H1 (cell line): ENCODE results near the gene FUBP3. TPM values are rescaled to one million over a fixed set of nuclear protein-coding genes. Genes with fewer than 3 reads are reported as not detected.
A peak's percentile ranks its signal among the peaks of the same experiment; 100 is the strongest.

Source experiments
- CTCF ChIA-PET: fragments of 300-600 bp; sonication (Branson Sonifier 250); formaldehyde crosslinking; loops from one replicate; lab custom pipeline; 2021; ENCODE audit not compliant: partially characterized antibody; lab: Charles Lee
- POLR2A ChIA-PET: fragments of 300-600 bp; sonication (Branson Sonifier 250); formaldehyde crosslinking; loops from one replicate; lab custom pipeline; 2021; ENCODE audit warnings: inconsistent platforms; ENCODE audit not compliant: partially characterized antibody; lab: Charles Lee
- DNase-seq, 2 experiments: peaks; one replicate each; pipeline versions ENCODE4 v3.0.0 to v3.0.0-alpha.2; 2010 to 2022; ENCODE audit warnings: low spot score in 2 of 2, low read depth in 1 of 2, mixed read lengths in 1 of 2
- FAIRE-seq: peaks from 2 replicates; lab custom pipeline; 2011; peaks lifted over from hg19 to GRCh38; lab: Jason Lieb, UNC
- H2AFZ ChIP-seq: 2 replicates; pipeline ENCODE4 v1.8.1; 2012; ENCODE audit warnings: low read length, inconsistent platforms
- H2AK5ac ChIP-seq: 2 replicates; pipeline ENCODE4 v1.6.1; 2013; ENCODE audit warnings: low read depth, low read length
- H2BK120ac ChIP-seq: replicated peaks from 2 replicates; pipeline ENCODE3; 2013; ENCODE audit warnings: low read depth, low read length, inconsistent platforms
- H2BK12ac ChIP-seq: 2 replicates; pipeline ENCODE4 v1.6.1; 2013; ENCODE audit warnings: low read depth, low read length
- H2BK15ac ChIP-seq: 2 replicates; pipeline ENCODE4 v1.6.1; 2013; ENCODE audit warnings: low read length
- H2BK20ac ChIP-seq: 2 replicates; pipeline ENCODE4 v1.6.1; 2013; ENCODE audit warnings: low read length
- H2BK5ac ChIP-seq: 2 replicates; pipeline ENCODE4 v1.6.1; 2013; ENCODE audit warnings: low read depth, low read length
- H3K14ac ChIP-seq: 2 replicates; pipeline ENCODE4 v1.6.1; 2013; ENCODE audit warnings: inconsistent platforms; ENCODE audit not compliant: insufficient read length
- H3K18ac ChIP-seq: 2 replicates; pipeline ENCODE4 v1.6.1; 2013; ENCODE audit warnings: low read length; ENCODE audit errors: extremely low read depth
- H3K23ac ChIP-seq: 2 replicates; pipeline ENCODE4 v1.6.1; 2013; ENCODE audit warnings: inconsistent platforms; ENCODE audit not compliant: insufficient read length
- H3K23me2 ChIP-seq: 2 replicates; pipeline ENCODE4 v1.6.1; 2013; ENCODE audit warnings: low read depth, low read length
- H3K27ac ChIP-seq: 2 replicates; pipeline ENCODE4 v1.6.1; 2011; ENCODE audit warnings: low read depth, low read length, inconsistent platforms
- H3K27me3 ChIP-seq, 4 experiments: replicated peaks in 1 of 4; 1 replicate in 1 of 4; 2 replicates in 3 of 4; pipeline versions ENCODE4 v1.6.1 to v1.8.1; 2011 to 2013; ENCODE audit warnings: low read length in 3 of 4, mild to moderate bottlenecking in 3 of 4, inconsistent platforms in 2 of 4, mixed read lengths in 2 of 4, moderate library complexity in 1 of 4; ENCODE audit not compliant: control insufficient read depth in 3 of 4, insufficient read depth in 3 of 4; ENCODE audit errors: extremely low read depth in 1 of 4
- H3K36me3 ChIP-seq, 4 experiments: 2 replicates each; pipeline versions ENCODE4 v1.6.1 to v1.8.1; 2011 to 2013; ENCODE audit warnings: mild to moderate bottlenecking in 4 of 4, low read length in 3 of 4, moderate library complexity in 2 of 4, control low read depth in 1 of 4, inconsistent platforms in 1 of 4; ENCODE audit not compliant: insufficient read depth in 4 of 4, control insufficient read depth in 2 of 4
- H3K4ac ChIP-seq: replicated peaks from 2 replicates; pipeline ENCODE3; 2013; ENCODE audit warnings: low read length, low read depth, mixed read lengths, inconsistent platforms; ENCODE audit not compliant: insufficient read length
- H3K4me1 ChIP-seq, 4 experiments: replicated peaks in 1 of 4; 1 replicate in 1 of 4; 2 replicates in 3 of 4; pipeline versions ENCODE4 v1.6.1 to v1.8.1; 2011 to 2013; ENCODE audit warnings: low read length in 3 of 4, inconsistent platforms in 2 of 4, mixed read lengths in 1 of 4; ENCODE audit not compliant: insufficient read depth in 4 of 4, control insufficient read depth in 3 of 4
- H3K4me2 ChIP-seq, 2 experiments: 2 replicates each; pipeline versions ENCODE4 v1.6.1 to v1.8.1; 2011 to 2013; ENCODE audit warnings: low read depth in 2 of 2, low read length in 2 of 2, control low read depth in 1 of 2, inconsistent platforms in 1 of 2, mild to moderate bottlenecking in 1 of 2; ENCODE audit not compliant: insufficient read depth in 1 of 2
- H3K4me3 ChIP-seq, 4 experiments: fragments of 200-600, 300-600 bp in 1 of 4; sonication (generic), shearing (Covaris generic), sonication (Bioruptor Twin) in 1 of 4; 2 replicates each; pipeline versions ENCODE4 v1.5.1 to v1.8.1; 2011 to 2016; ENCODE audit warnings: low read length in 4 of 4, low read depth in 3 of 4, control low read depth in 2 of 4, inconsistent platforms in 2 of 4, mild to moderate bottlenecking in 2 of 4, mixed read lengths in 1 of 4, moderate library complexity in 1 of 4; ENCODE audit not compliant: insufficient read depth in 2 of 4; ENCODE audit errors: extremely low read depth in 1 of 4
- H3K56ac ChIP-seq: replicated peaks from 2 replicates; pipeline ENCODE3; 2013; ENCODE audit warnings: low read depth, mild to moderate bottlenecking, mixed read lengths, low read length, inconsistent platforms; ENCODE audit not compliant: insufficient read length
- H3K79me1 ChIP-seq: 2 replicates; pipeline ENCODE4 v1.6.1; 2013; ENCODE audit warnings: low read depth, low read length, control low read depth
- H3K79me2 ChIP-seq, 2 experiments: 2 replicates each; pipeline versions ENCODE4 v1.6.1 to v1.8.1; 2012 to 2013; ENCODE audit warnings: low read length in 2 of 2, mild to moderate bottlenecking in 2 of 2, inconsistent platforms in 1 of 2; ENCODE audit not compliant: insufficient read depth in 2 of 2, control insufficient read depth in 1 of 2
- H3K9ac ChIP-seq, 4 experiments: replicated peaks in 1 of 4; 1 replicate in 1 of 4; 2 replicates in 3 of 4; pipeline versions ENCODE4 v1.6.1 to v1.8.1; 2011 to 2013; ENCODE audit warnings: low read depth in 3 of 4, low read length in 3 of 4, control low read depth in 2 of 4, mild to moderate bottlenecking in 2 of 4, moderate library complexity in 2 of 4, inconsistent platforms in 1 of 4; ENCODE audit errors: extremely low read depth in 1 of 4
- H3K9me3 ChIP-seq, 2 experiments: 2 replicates each; pipeline versions ENCODE4 v1.6.1 to v1.8.1; 2012 to 2013; ENCODE audit warnings: mild to moderate bottlenecking in 2 of 2, moderate library complexity in 2 of 2, control low read depth in 1 of 2, inconsistent platforms in 1 of 2, low read depth in 1 of 2, low read length in 1 of 2, mixed read lengths in 1 of 2; ENCODE audit not compliant: insufficient read depth in 2 of 2
- H4K20me1 ChIP-seq, 2 experiments: replicated peaks in 1 of 2; 2 replicates each; pipeline versions ENCODE3 to v1.8.1; 2011 to 2013; ENCODE audit warnings: inconsistent platforms in 2 of 2, low read length in 2 of 2, mild to moderate bottlenecking in 1 of 2; ENCODE audit not compliant: insufficient read depth in 2 of 2, control insufficient read depth in 1 of 2
- H4K5ac ChIP-seq: 2 replicates; pipeline ENCODE4 v1.6.1; 2013; ENCODE audit warnings: low read length, low read depth, mixed read lengths, inconsistent platforms; ENCODE audit not compliant: insufficient read length
- H4K8ac ChIP-seq: 2 replicates; pipeline ENCODE4 v1.8.0; 2013; ENCODE audit warnings: mild to moderate bottlenecking, moderate library complexity, low read length, inconsistent platforms; ENCODE audit not compliant: insufficient read depth; ENCODE audit errors: extremely low read depth
- H4K91ac ChIP-seq: replicated peaks from 2 replicates; pipeline ENCODE3; 2013; ENCODE audit warnings: low read length, mixed read lengths, inconsistent platforms; ENCODE audit not compliant: insufficient read length
- ASH2L ChIP-seq: fragments of 200-600, 300-600 bp; sonication (generic); IDR thresholded peaks from one replicate; pipeline ENCODE4 v1.7.1; 2017; ENCODE audit warnings: low read length
- BCL11A ChIP-seq, 2 experiments: IDR thresholded peaks; one replicate each; pipeline ENCODE4 v1.6.1; 2011; ENCODE audit warnings: low read depth in 2 of 2, low read length in 2 of 2, mild to moderate bottlenecking in 2 of 2
- CREB1 ChIP-seq: IDR thresholded peaks from 2 replicates; pipeline ENCODE4 v1.6.1; 2012; ENCODE audit warnings: inconsistent platforms
- CTBP2 ChIP-seq: IDR thresholded peaks from 2 replicates; pipeline ENCODE4 v1.7.0; 2011; ENCODE audit warnings: borderline replicate concordance, mild to moderate bottlenecking, moderate library complexity, mixed read lengths, low read length; ENCODE audit not compliant: insufficient read depth, insufficient read length
- EZH2 ChIP-seq: fragments of 200-600 bp; sonication (generic); IDR thresholded peaks from 2 replicates; pipeline ENCODE4 v1.7.1; 2012; ENCODE audit warnings: low read depth, mild to moderate bottlenecking, moderate library complexity, low read length, inconsistent platforms; ENCODE audit not compliant: severe bottlenecking
- KDM4A ChIP-seq: IDR thresholded peaks from one replicate; pipeline ENCODE4 v1.7.1; 2012; ENCODE audit warnings: low read depth, mild to moderate bottlenecking, moderate library complexity, low read length, inconsistent platforms; ENCODE audit not compliant: severe bottlenecking
- PHF8 ChIP-seq: fragments of 200-600 bp; sonication (generic); conservative IDR thresholded peaks from 2 replicates; pipeline ENCODE4 v1.7.1; 2012; ENCODE audit warnings: low read depth, mild to moderate bottlenecking, inconsistent platforms, low read length, moderate library complexity
- POLR2A ChIP-seq, 2 experiments: IDR thresholded peaks; 1 replicate in 1 of 2; 2 replicates in 1 of 2; pipeline ENCODE4 v1.6.1; 2011; ENCODE audit warnings: low read depth in 2 of 2, low read length in 2 of 2, mild to moderate bottlenecking in 2 of 2; ENCODE audit errors: control extremely low read depth in 1 of 2
- POLR2AphosphoS5 ChIP-seq: IDR thresholded peaks from 2 replicates; pipeline ENCODE4 v1.6.1; 2011; ENCODE audit warnings: low read depth, low read length
- POU5F1 ChIP-seq: IDR thresholded peaks from 2 replicates; pipeline ENCODE4 v1.6.1; 2011; ENCODE audit warnings: low read depth, mild to moderate bottlenecking, low read length, moderate library complexity
- RXRA ChIP-seq: IDR thresholded peaks from 2 replicates; pipeline ENCODE4 v1.6.1; 2011; ENCODE audit warnings: low read depth, mild to moderate bottlenecking, low read length, moderate library complexity; ENCODE audit not compliant: insufficient read depth
- WGBS, 2 experiments: shearing (Covaris generic) in 1 of 2; methylation state at CpG; one replicate each; pipeline versions ENCODE4 v1.1.6 to v1.1.7; 2013 to 2015; ENCODE audit warnings: low lambda C conversion rate in 2 of 2, mixed read lengths in 2 of 2, inconsistent platforms in 1 of 2, low coverage in 1 of 2, missing lambda C conversion rate in 1 of 2; ENCODE audit not compliant: insufficient replicate concordance in 2 of 2, insufficient coverage in 1 of 2, insufficient read length in 1 of 2; ENCODE audit errors: extremely low coverage in 1 of 2, missing lambda C conversion rate in 1 of 2; 5-methylcytosine and 5-hydroxymethylcytosine counted together
- polyA plus RNA-seq, 7 experiments: library from polyadenylated mRNA; depleted of rRNA in 3 of 7; stranded (reverse) in 5 of 7; unstranded in 2 of 7; fragments of >200 nt in 5 of 7; fragments of 200-250 nt in 2 of 7; gene quantifications; 1 replicate in 5 of 7; 2 replicates in 1 of 7; 4 replicates in 1 of 7; pipeline versions ENCODE4 v1.2.1 to v1.2.3, GENCODE V29; 2011 to 2013; ENCODE audit warnings: missing spikeins in 2 of 7, mixed read lengths in 2 of 7
- total RNA-seq: library from RNA; stranded (reverse); fragmentation: NEBNext Ultra II Directional; extraction: Animal tissue kit (Norgen Biotek cat#: 25700); gene quantifications from 2 replicates; pipeline ENCODE4 v1.2.1, GENCODE V29; 2021

The FUBP3 gene
- total and polyA plus RNA-seq, 2 of the 8 experiments (the other 6 are each of a cell fraction or from before 2014, with no cell fraction given): 23.7 to 76.4 TPM

DNA sequence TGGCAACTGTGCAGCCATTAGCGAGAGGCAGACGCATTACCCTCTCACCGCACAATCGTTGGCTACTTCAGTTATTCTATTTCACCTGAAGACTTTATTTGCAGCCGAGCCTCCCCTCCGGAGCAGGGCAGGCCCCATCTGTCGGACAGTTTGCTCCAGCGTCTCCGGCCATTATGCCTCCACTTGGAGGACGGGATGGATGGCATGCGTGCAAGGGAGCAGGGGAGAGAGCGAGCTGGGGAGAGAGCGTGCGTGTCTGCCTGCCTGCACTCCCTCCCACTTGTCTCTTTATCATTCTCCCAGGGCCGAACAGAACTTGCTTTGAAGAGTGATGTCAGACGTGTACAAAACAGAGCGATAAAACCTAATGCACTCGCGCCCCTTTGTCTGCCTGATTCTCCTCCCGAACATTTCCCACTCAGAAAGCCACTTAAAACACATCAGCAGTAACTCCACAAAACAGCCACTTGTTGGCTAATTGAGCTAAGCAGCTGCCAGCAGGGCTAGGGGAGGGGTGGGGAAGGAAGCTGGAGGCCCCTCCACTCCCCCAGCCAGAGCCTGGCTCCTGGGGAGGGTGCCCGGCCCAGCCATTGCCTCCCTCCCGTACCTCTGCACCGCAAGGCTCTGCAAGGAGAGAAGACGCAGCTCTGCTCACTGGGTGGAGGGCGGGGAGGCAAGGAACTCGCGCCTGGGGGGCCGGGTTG, 43.4 kb upstream of the FUBP3 start:
- peaks cover 0 to 27% (median 11%) of the 10 kb centered on the region in 4 experiments; a peak in 6 of 7 replicates for H3K4me1 ChIP-seq
- no peak overlapping the region for H3K23ac ChIP-seq
- H2BK12ac ChIP-seq: peak overlapping the region; percentile 45
- H3K27ac ChIP-seq: no peak overlapping the region
- H2BK5ac ChIP-seq: no peak overlapping the region
- H3K9me3 ChIP-seq: no peaks in the 10 kb centered on the region
- no peaks in the 10 kb centered on the region for H3K79me2 ChIP-seq
- ChIA-PET CTCF (interaction anchor here (0.6 to 2.6 kb wide), 14 partner anchors 14 to 411 kb away, joined by 3 to 7 read pairs (median 4); no protein-coding TSS in a partner anchor), POLR2A (interaction anchor here (0.6 to 1.9 kb wide), 8 partner anchors 11 to 94 kb away, joined by 3 to 9 read pairs (median 3); no protein-coding TSS in a partner anchor)
- H2AK5ac ChIP-seq: no peak overlapping the region
- H3K4me2 ChIP-seq: peak overlapping the region; percentile 69 to 72
- peak overlapping the region; percentile 54 for H4K8ac ChIP-seq
- H3K36me3 ChIP-seq: no peaks in the 10 kb centered on the region; a peak in 1 of 8 replicates
- H3K14ac ChIP-seq: no peak overlapping the region
- H3K9ac ChIP-seq: peak overlapping the region in 1 of 4 experiments; percentile 10; a peak in 3 of 7 replicates
- peak overlapping the region; percentile 25 for H4K5ac ChIP-seq
- H2AFZ ChIP-seq: peak overlapping the region; percentile 100
- no peak overlapping the region for H3K56ac ChIP-seq
- DNase-seq (no peak), FAIRE-seq (no peak)
- no peak overlapping the region for H3K4ac ChIP-seq
- H3K23me2 ChIP-seq: 0 out of 2 replicates have a peak, but pooled peaks cover 3% of the 10 kb centered on the region
- H2BK15ac ChIP-seq: peak overlapping the region; percentile 83; the same call in 1 of the 2 replicates
- H2BK20ac ChIP-seq: peak overlapping the region; percentile 97; the same call in 1 of the 2 replicates
- peak overlapping the region; percentile 8 to 50 (median 12); a peak in 6 of 8 replicates for H3K4me3 ChIP-seq
- H3K79me1 ChIP-seq: no peaks in the 10 kb centered on the region; the same call in 1 of the 2 replicates
- peak overlapping the region; percentile 38 for H4K91ac ChIP-seq
- H3K27me3 ChIP-seq: peaks cover 0 to 22% (median 13%) of the 10 kb centered on the region in 4 experiments; a peak in 4 of 7 replicates
- H4K20me1 ChIP-seq: no peaks in the 10 kb centered on the region
- peak overlapping the region; percentile 44 for H3K18ac ChIP-seq
- 51% methylated on average over 26 of the region's 28 CpGs; no CpG with 5 or more reads in 1 of the 2 experiments for WGBS, 2 experiments
- no peak overlapping the region for H2BK120ac ChIP-seq
- 0 out of 2 replicates have a peak, but pooled peaks have one; percentile 10 for TF ChIP-seq PHF8
- TF ChIP-seq KDM4A: peak; percentile 5
- 0 out of 3 replicates have a peak, but pooled peaks of 1 of the 2 experiments have one; percentile 21 for TF ChIP-seq POLR2A (IDR thresholded peaks at IDR 0.05; ENCODE audit: control extremely low read depth in 1 of 2, low read depth in 2 of 2, low read length in 2 of 2)
- TF ChIP-seq BCL11A (IDR thresholded peaks at IDR 0.05; ENCODE audit: low read depth in 2 of 2, low read length in 2 of 2): no peak
- TF ChIP-seq POLR2AphosphoS5: peak; percentile 27; the same call in 1 of the 2 replicates
- no peak for TF ChIP-seq POU5F1
- peak; percentile 54 for TF ChIP-seq CTBP2
- peak; percentile 64 for TF ChIP-seq ASH2L
- no peak for TF ChIP-seq RXRA
- TF ChIP-seq CREB1: no peak
- TF ChIP-seq EZH2: peak; percentile 24
